BLaER1 treated with 17β-estradiol and CSF1 and Interleukin-3, amounts not matched to agents 10 nM and 100 nM (cell line): ENCODE results near the gene NPIPB2.

Source experiments
- H3K27ac ChIP-seq, 11 experiments: shearing (Covaris generic); formaldehyde crosslinking; 2 replicates each; pipeline ENCODE4 v1.8.1; 2022
- H3K27me3 ChIP-seq, 11 experiments: shearing (Covaris generic); formaldehyde crosslinking; 2 replicates each; pipeline ENCODE4 v1.8.1; 2022
- H3K36me3 ChIP-seq, 11 experiments: shearing (Covaris generic); formaldehyde crosslinking; 2 replicates each; pipeline ENCODE4 v1.8.1; 2022
- H3K4me1 ChIP-seq, 10 experiments: shearing (Covaris generic); formaldehyde crosslinking; 2 replicates each; pipeline ENCODE4 v1.8.1; 2022
- H3K4me2 ChIP-seq, 11 experiments: shearing (Covaris generic); formaldehyde crosslinking; 2 replicates each; pipeline ENCODE4 v1.8.1; 2022
- H3K4me3 ChIP-seq, 10 experiments: shearing (Covaris generic); formaldehyde crosslinking; 2 replicates each; pipeline ENCODE4 v1.8.1; 2022
- H3K9ac ChIP-seq, 11 experiments: shearing (Covaris generic); formaldehyde crosslinking; 2 replicates each; pipeline ENCODE4 v1.8.1; 2022
- H3K9me3 ChIP-seq, 11 experiments: shearing (Covaris generic); formaldehyde crosslinking; replicated peaks in 1 of 11; 2 replicates each; pipeline ENCODE4 v1.8.1; 2022
- H4K20me1 ChIP-seq, 11 experiments: shearing (Covaris generic); formaldehyde crosslinking; 2 replicates each; pipeline ENCODE4 v1.8.1; 2022
- Cebpa-rat ChIP-seq, 11 experiments: shearing (Covaris generic); IDR thresholded peaks; 2 replicates each; pipeline ENCODE4 v1.8.1; 2022

Gene NPIPB2

GRCh38 chr16:11893571-11893970 lies 48.3 kb downstream of the NPIPB2 start:
- Histone ChIP-seq H3K36me3 (peaks cover 81 to 100% (median 93%) of the 10 kb centered on the region in 11 experiments), H4K20me1 (peaks cover 42 to 72% (median 62%) of the 10 kb centered on the region in 11 experiments; a peak in 21 of 22 replicates), H3K4me3 (no peak overlapping the region), H3K4me1 (peaks cover 5 to 20% (median 14%) of the 10 kb centered on the region in 10 experiments; a peak in 17 of 20 replicates), H3K9me3 (no peaks in the 10 kb centered on the region), H3K4me2 (no peak overlapping the region), H3K27ac (no peak overlapping the region), H3K9ac (no peak overlapping the region), H3K27me3 (no peaks in the 10 kb centered on the region)
- TF ChIP-seq Cebpa-rat (IDR thresholded peaks at IDR 0.05), result no peak

GRCh38 chr16:11892761-11893160 lies 49.1 kb downstream of the NPIPB2 start:
- no peak overlapping the region for H3K4me3 ChIP-seq
- peaks cover 5 to 18% (median 14%) of the 10 kb centered on the region in 10 experiments; a peak in 17 of 20 replicates for H3K4me1 ChIP-seq
- peaks cover 89 to 100% (median 95%) of the 10 kb centered on the region in 11 experiments for H3K36me3 ChIP-seq
- no peak overlapping the region for H3K9ac ChIP-seq
- H4K20me1 ChIP-seq, result peaks cover 37 to 72% (median 60%) of the 10 kb centered on the region in 11 experiments; a peak in 21 of 22 replicates
- H3K4me2 ChIP-seq, result no peak overlapping the region
- no peak overlapping the region for H3K27ac ChIP-seq
- no peak for TF ChIP-seq Cebpa-rat (IDR thresholded peaks at IDR 0.05)
- no peaks in the 10 kb centered on the region for H3K27me3 ChIP-seq
- no peaks in the 10 kb centered on the region for H3K9me3 ChIP-seq

GRCh38 chr16:11890231-11890965 lies 51.4 kb downstream of the NPIPB2 start:
- Histone ChIP-seq H3K4me3 (no peak overlapping the region), H3K9me3 (no peaks in the 10 kb centered on the region), H3K4me2 (no peak overlapping the region), H3K9ac (no peak overlapping the region), H3K36me3 (peaks cover 97 to 100% (median 98%) of the 10 kb centered on the region in 11 experiments), H3K4me1 (no peaks in the 10 kb centered on the region), H4K20me1 (peaks cover 15 to 67% (median 39%) of the 10 kb centered on the region in 11 experiments; a peak in 20 of 22 replicates), H3K27me3 (no peaks in the 10 kb centered on the region), H3K27ac (no peak overlapping the region)
- TF ChIP-seq Cebpa-rat (IDR thresholded peaks at IDR 0.05), result no peak

- Histone ChIP-seq H3K4me1 (no peaks in the 10 kb centered on the region), H3K27me3 (no peaks in the 10 kb centered on the region), H3K4me3 (no peak overlapping the region), H3K9ac (no peak overlapping the region), H4K20me1 (peaks cover 0 to 49% (median 30%) of the 10 kb centered on the region in 11 experiments; a peak in 17 of 22 replicates), H3K36me3 (peaks cover 96 to 100% (median 98%) of the 10 kb centered on the region in 11 experiments), H3K4me2 (no peak overlapping the region), H3K9me3 (no peaks in the 10 kb centered on the region), H3K27ac (no peak overlapping the region)
- no peak for TF ChIP-seq Cebpa-rat (IDR thresholded peaks at IDR 0.05)
These were observed 55.0 kb downstream of the NPIPB2 start for GRCh38 chr16:11886881-11887280.

- H3K9ac ChIP-seq, result no peak overlapping the region
- no peaks in the 10 kb centered on the region for H3K4me1 ChIP-seq
- no peak overlapping the region for H3K4me2 ChIP-seq
- no peaks in the 10 kb centered on the region for H3K9me3 ChIP-seq
- no peaks in the 10 kb centered on the region for H3K27me3 ChIP-seq
- no peak overlapping the region for H3K4me3 ChIP-seq
- no peak for TF ChIP-seq Cebpa-rat (IDR thresholded peaks at IDR 0.05)
- peaks cover 98 to 100% (median 100%) of the 10 kb centered on the region in 11 experiments for H3K36me3 ChIP-seq
- H4K20me1 ChIP-seq, result peaks cover 4 to 66% (median 34%) of the 10 kb centered on the region in 11 experiments; a peak in 18 of 22 replicates
- H3K27ac ChIP-seq, result no peak overlapping the region
These were observed 57.8 kb downstream of the NPIPB2 start for GRCh38 chr16:11884035-11884434.

GRCh38 chr16:11880007-11880406 lies 61.8 kb downstream of the NPIPB2 start:
- no peaks in the 10 kb centered on the region for H3K27me3 ChIP-seq
- H3K4me2 ChIP-seq, result no peak overlapping the region
- H3K9me3 ChIP-seq, result no peaks in the 10 kb centered on the region
- H3K36me3 ChIP-seq, result peaks cover 93 to 100% (median 99%) of the 10 kb centered on the region in 11 experiments
- H4K20me1 ChIP-seq, result peaks cover 0 to 76% (median 48%) of the 10 kb centered on the region in 11 experiments; a peak in 17 of 22 replicates
- no peaks in the 10 kb centered on the region for H3K4me1 ChIP-seq
- no peak overlapping the region for H3K4me3 ChIP-seq
- no peak overlapping the region for H3K9ac ChIP-seq
- no peak overlapping the region for H3K27ac ChIP-seq
- TF ChIP-seq Cebpa-rat (IDR thresholded peaks at IDR 0.05), result no peak

- H3K9me3 ChIP-seq, result no peaks in the 10 kb centered on the region
- H4K20me1 ChIP-seq, result peaks cover 2 to 67% (median 45%) of the 10 kb centered on the region in 11 experiments; a peak in 17 of 22 replicates
- H3K4me3 ChIP-seq, result no peak overlapping the region
- peaks cover 94 to 100% (median 99%) of the 10 kb centered on the region in 11 experiments for H3K36me3 ChIP-seq
- no peak overlapping the region for H3K9ac ChIP-seq
- no peak overlapping the region for H3K4me2 ChIP-seq
- H3K4me1 ChIP-seq, result no peaks in the 10 kb centered on the region
- H3K27ac ChIP-seq, result no peak overlapping the region
- H3K27me3 ChIP-seq, result no peaks in the 10 kb centered on the region
- peak in 2 of 11 experiments; percentile 51 to 59; a peak in 2 of 22 replicates for TF ChIP-seq Cebpa-rat (IDR thresholded peaks at IDR 0.05)
These were observed 64.5 kb downstream of the NPIPB2 start for GRCh38 chr16:11877374-11877773.
